Esophagus muscularis mucosa (tissue), 4 donors: ENCODE data around the gene AP4S1. TPM values are rescaled to one million over a fixed set of nuclear protein-coding genes. Genes with fewer than 3 reads are reported as not detected.

ENCODE experiments used
- DNase-seq: peaks from one replicate; pipeline ENCODE4 v3.0.0-alpha.2; 2017; ENCODE audit errors: extremely low spot score
- H3K27ac ChIP-seq, 4 donors: fragments of 200-600 bp; sonication (generic); replicated peaks in 1 of 4; 1 replicate in 3 of 4; 2 replicates in 1 of 4; pipeline ENCODE4 v1.5.1; 2016 to 2019; ENCODE audit warnings: mild to moderate bottlenecking in 1 of 4
- H3K27me3 ChIP-seq, 4 donors: fragments of 200-600 bp; sonication (generic); one replicate each; pipeline versions ENCODE4 v1.5.1 to v1.6.0; 2016 to 2019
- H3K36me3 ChIP-seq, 4 donors: fragments of 200-600 bp; sonication (generic); one replicate each; pipeline ENCODE4 v1.5.1; 2016 to 2019
- H3K4me1 ChIP-seq, 4 donors: fragments of 200-600 bp; sonication (generic); one replicate each; pipeline ENCODE4 v1.5.1; 2016 to 2019
- H3K4me3 ChIP-seq, 4 donors: fragments of 200-600 bp; sonication (generic); 1 replicate in 2 of 4; 2 replicates in 2 of 4; pipeline ENCODE4 v1.5.1; 2016 to 2019; ENCODE audit warnings: mild to moderate bottlenecking in 4 of 4, moderate library complexity in 1 of 4
- H3K9me3 ChIP-seq, 4 donors: fragments of 200-600 bp; sonication (generic); 1 replicate in 3 of 4; 2 replicates in 1 of 4; pipeline ENCODE4 v1.5.1; 2016 to 2019
- CTCF ChIP-seq, 3 experiments: fragments of 200-600 bp in 2 of 3; fragments of 450-650 bp in 1 of 3; sonication (generic) in 2 of 3; IDR thresholded peaks; one replicate each; pipeline ENCODE4 v1.5.1; 2017 to 2019; ENCODE audit warnings: antibody characterized with exemption in 3 of 3, mild to moderate bottlenecking in 2 of 3, moderate library complexity in 1 of 3
- EP300 ChIP-seq: sonication (generic); formaldehyde crosslinking; IDR thresholded peaks from one replicate; pipeline ENCODE4 v1.6.1; 2017; ENCODE audit warnings: antibody characterized with exemption
- POLR2A ChIP-seq: fragments of 450-650 bp; IDR thresholded peaks from one replicate; pipeline ENCODE4 v1.6.1; 2017; ENCODE audit warnings: antibody characterized with exemption, moderate library complexity, mild to moderate bottlenecking, low read depth
- POLR2AphosphoS5 ChIP-seq, 2 donors: sonication (generic); formaldehyde crosslinking; IDR thresholded peaks; one replicate each; pipeline ENCODE4 v1.6.1; 2017; ENCODE audit warnings: antibody characterized with exemption in 2 of 2
- WGBS: methylation state at CpG from one replicate; pipeline ENCODE4 v1.1.5; 2018; 5-methylcytosine and 5-hydroxymethylcytosine counted together
- intact Hi-C: fragments of 100-400 bp; cut with DNase I; formaldehyde crosslinking; loops from one replicate; pipeline ENCODE4 v1.15.1; 2023
- total RNA-seq, 4 donors: library from RNA; depleted of rRNA; stranded (reverse); fragments of >200 nt; gene quantifications; one replicate each; pipeline versions ENCODE4 v1.1.0 to v1.2.1, GENCODE V29; 2016

Gene AP4S1
- total RNA-seq, 4 donors from 2014 or later = 5.0 to 12.3 (median 9.3) TPM

GRCh38 chr14:30982533-30982932, 42.9 kb upstream of the AP4S1 start:
- H3K36me3 ChIP-seq = no peaks in the 10 kb centered on the region
- H3K4me3 ChIP-seq = no peak overlapping the region
- peaks cover 0 to 79% (median 73%) of the 10 kb centered on the region in 4 donors for H3K4me1 ChIP-seq
- DNase-seq = no peak
- no peak overlapping the region for H3K27ac ChIP-seq
- no peaks in the 10 kb centered on the region for H3K27me3 ChIP-seq
- no peaks in the 10 kb centered on the region for H3K9me3 ChIP-seq
- TF ChIP-seq EP300 (no peak), POLR2AphosphoS5 (IDR thresholded peaks at IDR 0.05) (no peak), CTCF (IDR thresholded peaks at IDR 0.05) (no peak), POLR2A (no peak)
- intact Hi-C loops = no loop called here
- 82% methylated on average over 7 of the region's 7 CpGs for WGBS

DNA sequence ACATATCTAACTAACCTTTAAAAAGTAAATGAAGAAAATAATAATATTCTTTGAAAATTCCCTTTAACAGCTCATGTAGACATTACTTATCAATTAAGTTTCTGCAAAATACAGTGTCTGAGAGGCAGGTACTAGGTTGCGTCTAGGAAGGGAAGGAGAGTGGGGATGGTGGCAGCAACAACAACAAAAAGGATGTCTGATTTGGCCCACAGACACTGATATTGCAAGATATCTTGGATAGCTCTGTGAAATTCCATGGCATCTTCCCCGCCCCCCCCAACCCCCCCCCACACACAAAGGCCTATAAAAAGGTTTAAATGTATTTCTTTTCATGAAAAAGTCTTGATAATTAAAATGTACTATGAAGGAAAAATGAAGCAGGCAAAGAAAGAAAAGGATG, 41.6 kb upstream of the AP4S1 start:
- H3K36me3 ChIP-seq = no peaks in the 10 kb centered on the region
- no peak overlapping the region for H3K27ac ChIP-seq
- intact Hi-C loops = no loop called here
- WGBS = 84% methylated on average over 2 of the region's 2 CpGs
- H3K4me3 ChIP-seq = no peak overlapping the region
- no peak for TF ChIP-seq POLR2AphosphoS5 (IDR thresholded peaks at IDR 0.05)
- TF ChIP-seq POLR2A = no peak
- TF ChIP-seq EP300 = no peak
- TF ChIP-seq CTCF (IDR thresholded peaks at IDR 0.05) = no peak
- H3K9me3 ChIP-seq = no peaks in the 10 kb centered on the region
- H3K4me1 ChIP-seq = peaks cover 12 to 87% (median 77%) of the 10 kb centered on the region in 4 donors
- DNase-seq = no peak
- H3K27me3 ChIP-seq = no peaks in the 10 kb centered on the region

DNA sequence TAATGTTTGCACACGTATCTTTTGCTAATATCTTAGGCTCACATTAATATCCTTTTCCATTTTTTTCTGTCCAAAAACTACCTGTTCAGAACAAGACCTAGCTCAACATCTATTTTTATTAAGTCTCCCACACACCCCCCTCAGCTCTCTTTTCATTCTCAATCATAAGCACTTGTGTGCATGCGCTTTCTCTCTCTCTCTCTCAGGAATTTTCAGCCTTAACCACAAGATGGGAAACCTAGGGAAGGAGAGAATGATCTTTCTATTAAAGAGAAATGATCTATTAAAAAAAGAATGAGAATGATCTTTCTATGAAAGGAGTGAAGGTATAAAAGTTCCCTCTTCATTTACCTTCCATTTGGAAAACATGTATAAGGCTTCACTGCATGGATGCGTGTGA, 39.7 kb upstream of the AP4S1 start:
- WGBS = 76% methylated on average over 3 of the region's 3 CpGs
- Histone ChIP-seq H3K27ac (no peak overlapping the region), H3K9me3 (no peaks in the 10 kb centered on the region), H3K4me1 (peaks cover 16 to 86% (median 70%) of the 10 kb centered on the region in 4 donors), H3K4me3 (no peak overlapping the region), H3K27me3 (no peaks in the 10 kb centered on the region), H3K36me3 (no peaks in the 10 kb centered on the region)
- intact Hi-C loops = loop anchor here (5.0 kb wide), 1 partner anchor 37 kb away; no protein-coding TSS in a partner anchor
- no peak for DNase-seq
- no peak for TF ChIP-seq POLR2AphosphoS5 (IDR thresholded peaks at IDR 0.05)
- no peak for TF ChIP-seq CTCF (IDR thresholded peaks at IDR 0.05)

DNA sequence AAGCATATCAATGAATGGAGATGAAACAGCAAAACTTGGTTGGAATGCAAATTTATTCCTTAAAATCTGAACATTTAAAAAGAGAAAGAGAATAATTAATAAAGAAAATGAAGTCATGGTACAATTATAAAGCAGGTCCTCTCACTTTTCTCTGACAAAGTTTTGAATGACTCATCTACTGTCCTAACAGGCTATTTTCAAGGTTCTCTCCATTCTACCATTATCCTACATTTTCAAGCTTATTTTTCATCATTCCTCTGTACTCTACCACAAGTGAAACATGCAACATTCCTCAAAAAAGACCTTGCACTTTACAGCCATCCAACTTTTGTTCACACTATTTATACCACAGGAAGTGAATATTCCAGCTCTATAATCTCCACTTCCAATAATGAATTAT, 36.9 kb upstream of the AP4S1 start:
- Histone ChIP-seq H3K27me3 (no peaks in the 10 kb centered on the region), H3K4me1 (peaks cover 30 to 78% (median 65%) of the 10 kb centered on the region in 4 donors), H3K36me3 (no peaks in the 10 kb centered on the region), H3K4me3 (no peak overlapping the region), H3K27ac (peak overlapping the region; percentile 41 to 56 (median 50)), H3K9me3 (no peaks in the 10 kb centered on the region)
- TF ChIP-seq POLR2AphosphoS5 (IDR thresholded peaks at IDR 0.05) = no peak
- TF ChIP-seq CTCF (IDR thresholded peaks at IDR 0.05) = no peak
- no peak for TF ChIP-seq EP300
- no peak for TF ChIP-seq POLR2A
- DNase-seq = no peak
- intact Hi-C loops = loop anchor here (5.0 kb wide), 1 partner anchor 34 kb away; no protein-coding TSS in a partner anchor

DNA sequence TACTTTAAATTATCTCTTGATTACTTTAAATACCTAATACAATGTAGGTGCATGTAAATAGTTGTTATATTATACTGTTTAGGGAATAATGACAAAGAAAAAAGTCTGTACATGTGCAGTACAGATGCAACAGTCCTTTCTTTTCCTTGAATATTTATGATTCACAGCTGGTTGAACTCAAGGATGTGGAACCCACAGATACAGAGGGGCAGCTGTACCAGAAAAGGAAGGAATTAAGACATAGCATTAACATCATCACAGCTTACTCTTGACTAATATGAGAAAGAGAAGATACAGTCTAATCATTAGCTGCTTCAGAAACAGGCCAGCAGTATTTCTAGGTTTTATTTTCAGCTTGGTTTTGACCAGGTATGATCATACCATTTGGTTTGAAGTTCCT, 34.7 kb upstream of the AP4S1 start:
- Histone ChIP-seq H3K9me3 (no peaks in the 10 kb centered on the region), H3K4me3 (no peak overlapping the region), H3K36me3 (no peaks in the 10 kb centered on the region), H3K27ac (no peak overlapping the region), H3K4me1 (peaks cover 44 to 84% (median 74%) of the 10 kb centered on the region in 4 donors), H3K27me3 (no peaks in the 10 kb centered on the region)
- intact Hi-C loops = no loop called here
- TF ChIP-seq CTCF (IDR thresholded peaks at IDR 0.05) (no peak), POLR2AphosphoS5 (IDR thresholded peaks at IDR 0.05) (no peak), POLR2A (no peak), EP300 (no peak)
- DNase-seq = no peak
